Adrenal gland (tissue), 5 donors: ENCODE measurements around the gene PRKRA.

Source experiments
- POLR2A ChIP-seq, 2 donors: fragments of 450-650 bp; IDR thresholded peaks; one replicate each; pipeline ENCODE4 v1.6.1; 2017; ENCODE audit warnings: antibody characterized with exemption in 2 of 2, mild to moderate bottlenecking in 2 of 2, moderate library complexity in 1 of 2
- TF ChIP-seq, protein P1 (sequence below), 6 experiments: fragments of 450-650 bp in 4 of 6; fragments of 200-600 bp in 2 of 6; sonication (generic) in 1 of 6; IDR thresholded peaks; 1 replicate in 5 of 6; 2 replicates in 1 of 6; pipeline versions ENCODE4 v1.5.1 to v1.8.0; 2016 to 2021; ENCODE audit warnings: antibody characterized with exemption in 6 of 6, mild to moderate bottlenecking in 2 of 6, moderate library complexity in 1 of 6
- donor health status: DM: no; HTN: no; CAD: no.

DNA sequence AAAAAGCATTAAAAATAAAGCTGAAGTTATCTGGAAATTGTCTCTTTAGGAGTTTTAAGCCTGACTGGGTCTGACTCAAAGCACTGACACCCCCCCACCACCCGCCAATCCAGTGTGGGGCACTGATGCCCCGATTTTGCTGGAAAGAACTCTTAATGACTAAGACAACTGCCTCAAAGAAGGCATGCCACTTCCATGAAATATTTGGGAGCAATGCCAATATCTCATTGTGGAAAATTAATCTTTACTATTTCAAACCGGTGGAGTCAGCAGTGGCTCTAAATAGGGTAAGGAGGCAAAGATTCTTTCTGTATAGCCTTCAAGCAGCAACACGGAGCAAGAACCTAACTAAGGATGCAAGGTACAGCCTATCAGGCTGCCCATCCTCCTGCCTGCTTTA lies 23.0 kb upstream of the PRKRA start:
- TF ChIP-seq, protein P1, sequence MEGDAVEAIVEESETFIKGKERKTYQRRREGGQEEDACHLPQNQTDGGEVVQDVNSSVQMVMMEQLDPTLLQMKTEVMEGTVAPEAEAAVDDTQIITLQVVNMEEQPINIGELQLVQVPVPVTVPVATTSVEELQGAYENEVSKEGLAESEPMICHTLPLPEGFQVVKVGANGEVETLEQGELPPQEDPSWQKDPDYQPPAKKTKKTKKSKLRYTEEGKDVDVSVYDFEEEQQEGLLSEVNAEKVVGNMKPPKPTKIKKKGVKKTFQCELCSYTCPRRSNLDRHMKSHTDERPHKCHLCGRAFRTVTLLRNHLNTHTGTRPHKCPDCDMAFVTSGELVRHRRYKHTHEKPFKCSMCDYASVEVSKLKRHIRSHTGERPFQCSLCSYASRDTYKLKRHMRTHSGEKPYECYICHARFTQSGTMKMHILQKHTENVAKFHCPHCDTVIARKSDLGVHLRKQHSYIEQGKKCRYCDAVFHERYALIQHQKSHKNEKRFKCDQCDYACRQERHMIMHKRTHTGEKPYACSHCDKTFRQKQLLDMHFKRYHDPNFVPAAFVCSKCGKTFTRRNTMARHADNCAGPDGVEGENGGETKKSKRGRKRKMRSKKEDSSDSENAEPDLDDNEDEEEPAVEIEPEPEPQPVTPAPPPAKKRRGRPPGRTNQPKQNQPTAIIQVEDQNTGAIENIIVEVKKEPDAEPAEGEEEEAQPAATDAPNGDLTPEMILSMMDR (IDR thresholded peaks at IDR 0.05): no peak
- no peak for TF ChIP-seq POLR2A (IDR thresholded peaks at IDR 0.05)
